Type B pancreatic cell (in vitro differentiated cells): ENCODE results near the gene TBC1D19. TPM values are rescaled to one million over a fixed set of nuclear protein-coding genes. Genes with fewer than 3 reads are reported as not detected.

Experiments
- DNase-seq: peaks from one replicate; pipeline ENCODE4 v3.0.0; 2021; ENCODE audit warnings: mixed read lengths; ENCODE audit not compliant: unreplicated experiment; ENCODE audit errors: extremely low spot score
- H3K27ac Mint-ChIP-seq: 2 replicates; pipeline ENCODE4 v1.8.0; 2021; ENCODE audit warnings: mild to moderate bottlenecking, mixed read lengths
- H3K27me3 Mint-ChIP-seq: 2 replicates; pipeline ENCODE4 v1.8.0; 2021; ENCODE audit warnings: mixed read lengths
- H3K36me3 Mint-ChIP-seq: 2 replicates; pipeline ENCODE4 v1.8.0; 2021; ENCODE audit warnings: mixed read lengths
- H3K4me1 Mint-ChIP-seq: one replicate; pipeline ENCODE4 v1.8.0; 2021; ENCODE audit warnings: mixed read lengths; ENCODE audit not compliant: unreplicated experiment
- H3K4me3 Mint-ChIP-seq: 2 replicates; pipeline ENCODE4 v1.8.0; 2021; ENCODE audit warnings: mild to moderate bottlenecking, mixed read lengths
- H3K9me3 Mint-ChIP-seq: 2 replicates; pipeline ENCODE4 v1.8.0; 2021; ENCODE audit warnings: mixed read lengths
- CTCF ChIP-seq: fragments of 200-600 bp; sonication (generic); conservative IDR thresholded peaks from 2 replicates; pipeline ENCODE4 v1.5.0; 2021; ENCODE audit warnings: antibody characterized with exemption, mild to moderate bottlenecking
- total RNA-seq: library from RNA; stranded (reverse); gene quantifications from 2 replicates; pipeline ENCODE4 v1.2.1, GENCODE V29; 2021; ENCODE audit warnings: low replicate concordance

TBC1D19 gene
- total RNA-seq, 1 donor from 2014 or later = 11.8 TPM

- H3K27me3 Mint-ChIP-seq = no peaks in the 10 kb centered on the region
- H3K4me1 Mint-ChIP-seq = peaks cover 9% of the 10 kb centered on the region
- DNase-seq = no peak
- no peak overlapping the region for H3K4me3 Mint-ChIP-seq
- no peak overlapping the region for H3K27ac Mint-ChIP-seq
- no peaks in the 10 kb centered on the region for H3K36me3 Mint-ChIP-seq
- TF ChIP-seq CTCF = no peak
- no peaks in the 10 kb centered on the region for H3K9me3 Mint-ChIP-seq
Measured at GRCh38 chr4:26804451-26804850, 220.6 kb downstream of the TBC1D19 start.

DNA sequence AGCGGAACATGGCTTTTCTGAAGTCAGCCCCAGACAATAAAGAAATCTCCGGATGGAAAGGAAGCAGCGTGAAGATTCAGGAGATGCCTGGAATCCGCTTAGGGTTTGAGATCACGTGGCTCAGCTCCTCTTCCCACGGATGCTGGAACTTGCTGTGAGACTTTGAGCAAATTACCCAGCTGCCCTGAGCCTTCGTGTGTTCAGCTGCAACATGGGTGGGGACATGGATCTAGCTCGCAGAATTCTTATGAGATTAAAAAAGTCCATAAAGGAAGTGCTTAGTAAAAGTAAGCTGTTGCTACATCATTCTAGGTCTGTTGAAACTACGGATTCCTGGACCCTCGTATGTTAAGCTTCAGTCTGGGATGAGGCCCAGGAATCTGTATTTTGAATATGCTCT lies 221.0 kb downstream of the TBC1D19 start:
- H3K9me3 Mint-ChIP-seq = no peaks in the 10 kb centered on the region
- DNase-seq = no peak
- H3K4me3 Mint-ChIP-seq = no peak overlapping the region
- no peak for TF ChIP-seq CTCF
- no peaks in the 10 kb centered on the region for H3K27me3 Mint-ChIP-seq
- no peaks in the 10 kb centered on the region for H3K36me3 Mint-ChIP-seq
- no peak overlapping the region for H3K27ac Mint-ChIP-seq
- H3K4me1 Mint-ChIP-seq = peaks cover 9% of the 10 kb centered on the region

Other genes starting within 250 kb of the TBC1D19 start
- gene CCKAR, start 93.6 kb upstream of the TBC1D19 start, total RNA-seq = 4.3 and 13.7 TPM in 2 replicates